Germinal center (tissue), 1 donor: ENCODE data around the gene CNTNAP2.

ENCODE experiments used
- DNase-seq: peaks from one replicate; pipeline ENCODE4 v3.0.0; 2012; ENCODE audit warnings: mixed read lengths, low spot score

The CNTNAP2 gene

GRCh38 chr7:146619641-146620040, 503.0 kb downstream of the CNTNAP2 start:
- DNase-seq: no peak

GRCh38 chr7:146626912-146627311, 510.3 kb downstream of the CNTNAP2 start:
- no peak for DNase-seq

GRCh38 chr7:146635205-146636032, 518.8 kb downstream of the CNTNAP2 start:
- DNase-seq: no peak

- no peak for DNase-seq
Measured at GRCh38 chr7:146636033-146636356, 519.4 kb downstream of the CNTNAP2 start.

GRCh38 chr7:146636581-146636980, 520.0 kb downstream of the CNTNAP2 start:
- no peak for DNase-seq

- DNase-seq: no peak
Measured at GRCh38 chr7:146639291-146639690, 522.7 kb downstream of the CNTNAP2 start.

- no peak for DNase-seq
Measured at GRCh38 chr7:146641491-146641890, 524.9 kb downstream of the CNTNAP2 start.

GRCh38 chr7:146645383-146645976, 528.9 kb downstream of the CNTNAP2 start:
- no peak for DNase-seq

GRCh38 chr7:146647445-146647844, 530.8 kb downstream of the CNTNAP2 start:
- DNase-seq: no peak

- DNase-seq: no peak
Measured at GRCh38 chr7:146652176-146652575, 535.6 kb downstream of the CNTNAP2 start.

GRCh38 chr7:146654048-146654447, 537.4 kb downstream of the CNTNAP2 start:
- no peak for DNase-seq

- DNase-seq: no peak
Measured at GRCh38 chr7:146655928-146656797, 539.6 kb downstream of the CNTNAP2 start.

GRCh38 chr7:146656988-146657387, 540.4 kb downstream of the CNTNAP2 start:
- DNase-seq: no peak

GRCh38 chr7:146658604-146659003, 542.0 kb downstream of the CNTNAP2 start:
- DNase-seq: no peak

GRCh38 chr7:146659732-146660131, 543.1 kb downstream of the CNTNAP2 start:
- no peak for DNase-seq

GRCh38 chr7:146660839-146661238, 544.2 kb downstream of the CNTNAP2 start:
- no peak for DNase-seq

- DNase-seq: no peak
Measured at GRCh38 chr7:146661435-146661834, 544.8 kb downstream of the CNTNAP2 start.

GRCh38 chr7:146661929-146662328, 545.3 kb downstream of the CNTNAP2 start:
- no peak for DNase-seq

- no peak for DNase-seq
Measured at GRCh38 chr7:146665023-146665422, 548.4 kb downstream of the CNTNAP2 start.

GRCh38 chr7:146670532-146670931, 553.9 kb downstream of the CNTNAP2 start:
- DNase-seq: no peak

- DNase-seq: no peak
Measured at GRCh38 chr7:146681487-146681886, 564.9 kb downstream of the CNTNAP2 start.

GRCh38 chr7:146683439-146683838, 566.8 kb downstream of the CNTNAP2 start:
- no peak for DNase-seq

- DNase-seq: no peak
Measured at GRCh38 chr7:146690987-146691386, 574.4 kb downstream of the CNTNAP2 start.
